Measurements from ENCODE around the gene GPSM1.
A peak's percentile ranks its signal among the peaks of the same experiment; 100 is the strongest.

Gene GPSM1

DNA sequence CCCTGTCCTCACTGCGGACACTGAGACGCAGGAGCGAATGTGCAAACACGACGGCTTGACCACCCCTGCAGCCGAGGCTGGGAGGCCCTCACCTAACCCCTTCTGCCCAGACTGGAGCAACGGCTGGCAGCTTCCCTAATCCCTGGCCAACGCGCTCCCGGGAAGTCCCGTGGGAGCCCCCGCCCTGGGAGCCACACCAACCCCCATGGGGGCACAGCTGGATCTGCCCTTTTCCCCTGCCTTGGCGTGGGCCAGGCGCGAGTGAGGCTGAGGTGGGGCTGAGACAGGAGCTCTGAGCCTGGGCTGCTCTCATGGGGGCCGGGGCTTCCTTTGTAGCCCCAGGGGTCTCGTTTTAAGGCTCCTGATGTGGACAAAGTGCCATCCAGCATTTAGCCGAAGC lies 40.9 kb downstream of the GPSM1 start:
- no peaks in the 10 kb centered on the region for H3K36me3 ChIP-seq (ENCODE audit: insufficient read depth, low read length)
- TF ChIP-seq EZH2 (IDR thresholded peaks at IDR 0.05) (no peak), POLR2AphosphoS5 (IDR thresholded peaks at IDR 0.05; ENCODE audit: borderline replicate concordance, low read depth, low read length) (no peak), FOXP2 (optimal IDR thresholded peaks at IDR 0.05; ENCODE audit: control extremely low read depth, extremely low read length, insufficient read depth) (no peak)
- H3K9ac ChIP-seq (ENCODE audit: insufficient read length), result no peak overlapping the region
- no peak overlapping the region for H3K4me3 ChIP-seq
- no peaks in the 10 kb centered on the region for H3K9me3 ChIP-seq (ENCODE audit: low read depth, low read length)
- no peak for DNase-seq (ENCODE audit: low read depth, low spot score)
- no peak overlapping the region for H3K27ac ChIP-seq

DNA sequence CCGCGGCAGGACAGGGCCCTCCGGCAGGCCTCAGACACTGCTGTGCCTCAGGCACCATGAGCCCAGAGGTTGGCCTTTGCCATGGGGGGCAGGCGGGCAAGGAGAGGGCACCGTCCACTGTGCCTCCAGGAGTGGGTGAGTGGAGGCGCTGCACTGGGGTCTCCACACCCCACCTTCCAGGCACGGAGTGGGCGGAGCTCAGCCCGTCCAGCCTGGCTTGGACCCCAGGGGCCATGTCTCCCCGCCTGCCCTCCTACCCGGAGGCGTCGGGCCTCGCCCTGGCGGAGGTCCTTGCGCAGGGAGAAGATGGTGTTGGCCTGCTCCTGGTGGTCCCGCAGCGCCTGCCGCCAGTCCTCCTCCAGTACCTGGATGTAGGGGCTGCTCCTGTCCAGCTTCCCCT lies 42.7 kb downstream of the GPSM1 start:
- H3K27ac ChIP-seq, result no peak overlapping the region
- no peak overlapping the region for H3K4me3 ChIP-seq
- no peak overlapping the region for H3K9ac ChIP-seq (ENCODE audit: insufficient read length)
- TF ChIP-seq FOXP2 (optimal IDR thresholded peaks at IDR 0.05; ENCODE audit: control extremely low read depth, extremely low read length, insufficient read depth), result no peak
- no peak for TF ChIP-seq POLR2AphosphoS5 (IDR thresholded peaks at IDR 0.05; ENCODE audit: borderline replicate concordance, low read depth, low read length)
- no peak for TF ChIP-seq EZH2 (IDR thresholded peaks at IDR 0.05)
- no peak for DNase-seq (ENCODE audit: low read depth, low spot score)
- no peaks in the 10 kb centered on the region for H3K36me3 ChIP-seq (ENCODE audit: insufficient read depth, low read length)
- H3K9me3 ChIP-seq (ENCODE audit: low read depth, low read length), result no peaks in the 10 kb centered on the region

- Histone ChIP-seq H3K9ac (ENCODE audit: insufficient read length) (no peak overlapping the region), H3K36me3 (ENCODE audit: insufficient read depth, low read length) (no peaks in the 10 kb centered on the region), H3K27ac (no peak overlapping the region), H3K4me3 (no peak overlapping the region), H3K9me3 (ENCODE audit: low read depth, low read length) (no peaks in the 10 kb centered on the region)
- TF ChIP-seq POLR2AphosphoS5 (IDR thresholded peaks at IDR 0.05; ENCODE audit: borderline replicate concordance, low read depth, low read length), result no peak
- TF ChIP-seq FOXP2 (optimal IDR thresholded peaks at IDR 0.05; ENCODE audit: control extremely low read depth, extremely low read length, insufficient read depth), result no peak
- no peak for TF ChIP-seq EZH2 (IDR thresholded peaks at IDR 0.05)
- DNase-seq (ENCODE audit: low read depth, low spot score), result no peak
Observed at GRCh38 chr9:136370687-136371532, 43.6 kb downstream of the GPSM1 start.

DNA sequence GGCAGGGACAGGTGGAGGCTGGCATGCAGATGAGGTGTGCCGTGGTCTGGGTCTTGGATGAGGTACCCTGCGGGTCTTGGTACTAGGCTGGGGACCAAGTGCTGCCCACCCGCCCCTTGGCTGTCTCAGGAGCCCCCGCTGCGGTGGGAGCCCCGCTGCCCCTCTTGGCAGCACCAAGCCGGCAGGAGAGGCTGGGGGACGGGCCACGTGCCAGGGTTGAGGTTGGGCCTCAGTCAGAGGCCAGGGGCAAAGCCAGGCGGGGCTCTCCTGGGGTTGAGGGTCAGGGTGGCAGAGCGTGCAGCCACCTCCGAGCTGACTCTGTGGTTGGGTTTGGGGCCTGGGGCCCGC lies 44.2 kb downstream of the GPSM1 start:
- no peak overlapping the region for H3K27ac ChIP-seq
- no peak overlapping the region for H3K4me3 ChIP-seq
- no peak for TF ChIP-seq POLR2AphosphoS5 (IDR thresholded peaks at IDR 0.05; ENCODE audit: borderline replicate concordance, low read depth, low read length)
- no peak for TF ChIP-seq FOXP2 (optimal IDR thresholded peaks at IDR 0.05; ENCODE audit: control extremely low read depth, extremely low read length, insufficient read depth)
- no peak for TF ChIP-seq EZH2 (IDR thresholded peaks at IDR 0.05)
- no peaks in the 10 kb centered on the region for H3K9me3 ChIP-seq (ENCODE audit: low read depth, low read length)
- DNase-seq (ENCODE audit: low read depth, low spot score), result no peak
- H3K9ac ChIP-seq (ENCODE audit: insufficient read length), result no peak overlapping the region
- H3K36me3 ChIP-seq (ENCODE audit: insufficient read depth, low read length), result no peaks in the 10 kb centered on the region

GRCh38 chr9:136372006-136372405 lies 44.7 kb downstream of the GPSM1 start:
- H3K36me3 ChIP-seq (ENCODE audit: insufficient read depth, low read length), result no peaks in the 10 kb centered on the region
- H3K27ac ChIP-seq, result no peak overlapping the region
- no peaks in the 10 kb centered on the region for H3K9me3 ChIP-seq (ENCODE audit: low read depth, low read length)
- H3K4me3 ChIP-seq, result no peak overlapping the region
- no peak for TF ChIP-seq FOXP2 (optimal IDR thresholded peaks at IDR 0.05; ENCODE audit: control extremely low read depth, extremely low read length, insufficient read depth)
- TF ChIP-seq POLR2AphosphoS5 (IDR thresholded peaks at IDR 0.05; ENCODE audit: borderline replicate concordance, low read depth, low read length), result no peak
- no peak for TF ChIP-seq EZH2 (IDR thresholded peaks at IDR 0.05)
- H3K9ac ChIP-seq (ENCODE audit: insufficient read length), result no peak overlapping the region
- DNase-seq (ENCODE audit: low read depth, low spot score), result no peak

- H3K9ac ChIP-seq (ENCODE audit: insufficient read length), result no peak overlapping the region
- no peaks in the 10 kb centered on the region for H3K36me3 ChIP-seq (ENCODE audit: insufficient read depth, low read length)
- DNase-seq (ENCODE audit: low read depth, low spot score), result no peak
- no peak overlapping the region for H3K4me3 ChIP-seq
- no peaks in the 10 kb centered on the region for H3K9me3 ChIP-seq (ENCODE audit: low read depth, low read length)
- H3K27ac ChIP-seq, result peak overlapping the region; percentile 73; the same call in 1 of the 2 replicates
- TF ChIP-seq FOXP2 (optimal IDR thresholded peaks at IDR 0.05; ENCODE audit: control extremely low read depth, extremely low read length, insufficient read depth) (no peak), POLR2AphosphoS5 (IDR thresholded peaks at IDR 0.05; ENCODE audit: borderline replicate concordance, low read depth, low read length) (no peak), EZH2 (IDR thresholded peaks at IDR 0.05) (no peak)
Observed at GRCh38 chr9:136372561-136373299, 45.4 kb downstream of the GPSM1 start.

- TF ChIP-seq POLR2AphosphoS5 (IDR thresholded peaks at IDR 0.05; ENCODE audit: borderline replicate concordance, low read depth, low read length), result no peak; the same call in 1 of the 2 replicates
- TF ChIP-seq EZH2 (IDR thresholded peaks at IDR 0.05), result no peak
- no peak for TF ChIP-seq FOXP2 (optimal IDR thresholded peaks at IDR 0.05; ENCODE audit: control extremely low read depth, extremely low read length, insufficient read depth)
- Histone ChIP-seq H3K27ac (peak within 1 kb of the TSS; percentile 73; the same call in 1 of the 2 replicates), H3K9me3 (ENCODE audit: low read depth, low read length) (no peaks in the 10 kb centered on the region), H3K4me3 (no peak within 1 kb of the TSS), H3K36me3 (ENCODE audit: insufficient read depth, low read length) (no peaks in the 10 kb centered on the region), H3K9ac (ENCODE audit: insufficient read length) (no peak within 1 kb of the TSS)
- no peak for DNase-seq (ENCODE audit: low read depth, low spot score)
Observed at GRCh38 chr9:136373300-136374182, 46.2 kb downstream of the GPSM1 start, which contains the start of gene CARD9. Gene CARD9, minus strand, starts transcription at chr9:136373669. Its CDS starts 1,591 bp downstream, at chr9:136372078.
